GM12801 (cell line): ENCODE measurements around the gene IWS1.

Source experiments
- TF ChIP-seq, protein P1 (sequence below): IDR thresholded peaks from one replicate; pipeline ENCODE4 v1.5.1; 2011; ENCODE audit warnings: control low read depth; ENCODE audit not compliant: insufficient read length; ENCODE audit errors: extremely low read depth

Gene IWS1

DNA sequence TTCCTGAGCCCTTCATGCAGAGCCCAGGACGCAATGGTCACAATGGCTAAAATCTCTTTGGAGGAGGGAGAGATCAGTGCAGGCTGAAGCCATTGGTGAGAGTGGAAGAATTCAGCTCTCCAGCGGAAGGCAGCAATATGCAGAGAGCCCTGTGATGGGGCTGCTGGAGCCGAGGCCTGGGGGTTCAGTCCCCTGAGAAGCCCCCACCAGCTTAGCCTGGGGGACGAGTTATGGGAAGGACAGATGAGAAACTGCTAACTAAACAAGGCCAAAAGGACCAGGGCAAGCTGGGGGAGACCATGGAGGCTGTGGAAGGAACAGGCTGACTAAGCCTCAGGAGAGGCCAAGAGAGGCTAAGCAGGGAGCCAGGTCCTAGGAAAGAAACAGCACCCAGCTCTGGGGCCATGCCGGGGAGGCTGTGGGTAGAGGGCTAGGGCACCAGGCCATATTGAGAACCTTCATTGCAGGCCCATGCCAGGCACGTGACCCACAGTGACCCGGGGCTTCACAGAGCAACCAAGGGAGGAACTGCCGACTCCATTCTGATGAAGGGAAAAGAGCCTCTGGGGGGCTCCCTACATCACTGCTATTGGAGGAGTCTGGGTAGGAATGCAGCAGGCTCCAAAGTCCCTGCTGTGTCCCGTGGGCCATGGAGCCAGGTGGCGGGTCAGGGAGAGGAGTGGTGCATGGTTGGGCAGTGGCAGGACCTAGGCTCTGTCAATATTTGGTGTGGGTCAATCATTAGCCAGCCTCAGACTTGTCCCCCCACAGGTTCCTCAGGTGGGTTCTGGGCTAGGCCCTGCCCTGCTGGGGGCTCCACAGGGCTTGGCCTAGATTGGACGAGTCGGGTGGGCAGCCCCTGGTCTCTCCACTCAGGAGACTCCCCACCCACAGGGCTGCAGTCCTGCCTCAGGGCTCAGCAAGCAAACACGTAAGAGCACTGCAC is 88.2 kb downstream of the IWS1 start:
- TF ChIP-seq, protein P1, sequence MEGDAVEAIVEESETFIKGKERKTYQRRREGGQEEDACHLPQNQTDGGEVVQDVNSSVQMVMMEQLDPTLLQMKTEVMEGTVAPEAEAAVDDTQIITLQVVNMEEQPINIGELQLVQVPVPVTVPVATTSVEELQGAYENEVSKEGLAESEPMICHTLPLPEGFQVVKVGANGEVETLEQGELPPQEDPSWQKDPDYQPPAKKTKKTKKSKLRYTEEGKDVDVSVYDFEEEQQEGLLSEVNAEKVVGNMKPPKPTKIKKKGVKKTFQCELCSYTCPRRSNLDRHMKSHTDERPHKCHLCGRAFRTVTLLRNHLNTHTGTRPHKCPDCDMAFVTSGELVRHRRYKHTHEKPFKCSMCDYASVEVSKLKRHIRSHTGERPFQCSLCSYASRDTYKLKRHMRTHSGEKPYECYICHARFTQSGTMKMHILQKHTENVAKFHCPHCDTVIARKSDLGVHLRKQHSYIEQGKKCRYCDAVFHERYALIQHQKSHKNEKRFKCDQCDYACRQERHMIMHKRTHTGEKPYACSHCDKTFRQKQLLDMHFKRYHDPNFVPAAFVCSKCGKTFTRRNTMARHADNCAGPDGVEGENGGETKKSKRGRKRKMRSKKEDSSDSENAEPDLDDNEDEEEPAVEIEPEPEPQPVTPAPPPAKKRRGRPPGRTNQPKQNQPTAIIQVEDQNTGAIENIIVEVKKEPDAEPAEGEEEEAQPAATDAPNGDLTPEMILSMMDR = no peak

DNA sequence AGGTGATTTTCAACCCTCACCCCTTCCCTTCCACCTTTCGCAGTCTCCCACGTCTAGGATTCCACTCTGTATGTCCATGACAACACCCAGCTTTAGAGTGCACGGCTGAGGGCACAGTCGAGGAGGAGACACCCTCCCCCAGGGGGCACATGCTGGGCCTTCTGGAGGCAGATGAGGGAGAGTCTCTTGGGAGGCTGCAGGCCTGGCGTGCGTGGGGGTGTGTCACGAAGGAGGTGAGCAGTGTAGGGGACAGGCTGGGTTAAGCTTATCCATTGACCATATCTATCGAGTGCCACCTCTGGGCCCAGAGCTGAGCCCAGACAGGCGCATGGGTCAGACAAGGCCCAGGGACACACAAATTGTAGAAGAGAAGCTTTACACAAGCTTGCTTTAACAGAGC is 89.2 kb downstream of the IWS1 start:
- TF ChIP-seq, protein P1 = no peak

DNA sequence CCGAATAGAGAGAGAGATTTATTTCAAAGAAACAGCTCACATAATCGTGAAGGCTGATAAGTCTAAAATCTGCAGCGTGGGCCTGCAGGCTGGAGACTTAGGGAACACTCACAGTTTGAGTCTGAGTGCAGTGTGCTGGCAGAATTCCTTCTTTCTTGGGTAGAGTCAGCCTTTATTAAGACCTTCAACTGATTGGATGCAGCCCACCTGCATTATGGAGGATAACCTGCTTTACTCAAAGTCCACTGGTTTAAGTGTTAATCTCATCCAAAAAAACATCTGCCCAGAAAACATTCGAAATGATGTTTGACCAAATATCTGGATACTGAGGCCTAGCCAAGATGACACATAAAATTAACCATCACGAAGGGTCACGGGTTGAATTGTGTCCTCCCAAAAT is 91.8 kb downstream of the IWS1 start:
- TF ChIP-seq, protein P1 = no peak

DNA sequence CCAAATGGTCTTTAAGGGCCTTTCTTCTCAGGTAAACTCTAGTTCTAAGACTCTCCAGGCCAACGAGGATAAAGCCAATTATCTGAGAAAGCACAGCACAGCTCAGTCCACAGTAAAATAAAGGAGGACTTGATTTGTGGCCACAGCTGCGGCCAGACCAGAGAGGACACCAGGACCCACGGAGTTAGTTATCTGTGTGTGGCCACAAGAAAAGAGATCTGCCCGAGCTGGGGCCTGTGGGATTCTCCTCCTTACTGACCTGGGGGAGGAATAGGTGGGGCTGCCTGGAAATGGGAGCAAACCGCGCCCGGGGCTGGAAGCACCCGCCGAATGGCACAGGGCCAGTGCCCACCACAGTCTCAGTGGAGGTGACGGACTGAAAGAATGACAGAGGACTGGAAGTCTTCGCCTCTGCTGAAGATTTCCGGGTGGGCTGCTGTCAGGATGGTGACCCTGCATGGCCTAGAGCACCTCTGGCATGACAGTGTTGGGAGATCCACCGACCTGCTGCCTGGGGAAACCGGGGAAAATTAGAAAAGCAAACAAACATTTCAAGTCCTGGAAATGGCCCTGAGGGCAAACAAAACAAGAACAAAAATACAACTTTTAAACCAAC is 94.8 kb downstream of the IWS1 start:
- TF ChIP-seq, protein P1 = no peak
